GM21360 (cell line): ENCODE data around the gene TRIO.

Source experiments
- ATAC-seq: cut with Tn5 transposase; IDR thresholded peaks from one replicate; pipeline ENCODE4 v1.9.1; 2021; ENCODE audit warnings: mild to moderate bottlenecking, moderate library complexity; ENCODE audit not compliant: unreplicated experiment

Gene TRIO

DNA sequence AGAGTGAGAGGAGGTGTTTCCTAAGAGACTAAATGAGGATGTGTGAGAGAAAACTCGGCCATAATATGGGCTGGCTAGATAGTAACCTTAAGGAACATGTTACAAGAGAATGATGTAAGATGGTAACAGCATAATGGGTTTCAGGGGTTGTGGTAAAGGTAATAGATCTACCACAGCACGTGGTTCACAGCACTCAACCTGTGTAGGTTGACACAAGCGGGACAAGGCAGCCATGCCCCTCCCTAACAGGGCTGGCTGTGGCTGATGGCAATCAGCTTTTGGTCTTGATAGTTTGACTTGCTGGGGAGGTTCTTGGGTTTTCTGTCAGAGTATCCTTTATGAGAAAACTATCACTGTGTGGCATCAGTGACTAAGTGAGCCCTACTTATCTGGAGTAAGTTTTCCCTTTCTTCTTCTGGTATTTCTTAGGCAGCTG lies 138.6 kb downstream of the TRIO start:
- ATAC-seq = no peak

DNA sequence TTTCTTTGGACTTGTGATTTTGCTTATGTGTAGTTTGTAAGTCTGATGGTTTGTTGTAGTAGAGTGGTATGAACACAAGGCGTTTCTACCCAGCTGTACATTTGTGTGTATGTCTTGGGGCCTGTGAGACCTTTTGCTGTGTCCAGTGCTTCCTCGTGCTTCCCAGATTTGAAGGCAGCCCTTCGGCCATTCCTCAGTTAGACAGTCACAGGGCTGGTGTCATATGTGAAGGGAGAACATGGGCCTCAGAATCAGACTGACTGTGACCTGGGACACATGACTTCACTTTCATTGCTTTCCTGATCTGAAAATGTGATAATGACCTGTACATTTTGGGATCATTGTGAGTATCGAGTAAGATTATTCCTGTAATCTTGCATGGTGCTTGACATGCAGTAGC lies 140.0 kb downstream of the TRIO start:
- ATAC-seq = no peak

DNA sequence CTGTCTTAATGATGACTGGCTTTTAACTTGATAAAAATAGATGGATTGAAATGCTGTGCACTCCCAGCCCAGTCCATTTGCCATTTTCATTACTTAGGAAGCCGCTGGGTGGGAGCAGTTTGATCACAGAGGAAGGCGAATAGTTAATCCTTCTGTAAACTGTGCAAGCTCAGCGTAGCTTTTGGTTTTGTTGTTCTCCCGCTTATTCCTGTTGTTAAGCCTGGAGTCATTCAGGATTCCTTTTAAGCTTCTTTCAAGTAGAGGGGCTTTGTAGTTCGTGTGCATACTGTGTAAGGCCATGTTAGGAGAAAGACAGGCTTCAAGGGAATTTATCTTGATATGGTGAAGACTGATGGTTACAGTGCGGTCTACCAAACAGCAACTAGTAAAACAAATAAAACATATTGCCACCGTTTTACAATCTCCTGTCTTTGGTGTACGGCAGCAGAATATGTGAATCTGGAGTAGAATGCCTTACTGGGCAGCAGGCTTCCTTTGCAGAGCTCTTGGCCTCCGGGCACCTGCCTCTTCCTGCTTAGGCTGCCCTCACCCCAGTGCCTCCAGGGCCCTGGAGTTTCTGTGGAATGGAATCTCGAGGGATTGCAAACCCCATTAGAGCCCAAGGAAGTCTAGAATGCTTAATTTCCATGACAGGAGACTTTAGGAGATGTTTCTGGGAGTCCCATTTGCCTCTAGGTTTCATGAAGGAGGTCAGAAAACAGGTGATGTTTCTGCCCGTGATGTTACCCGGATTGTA lies 141.4 kb downstream of the TRIO start:
- ATAC-seq = no peak

DNA sequence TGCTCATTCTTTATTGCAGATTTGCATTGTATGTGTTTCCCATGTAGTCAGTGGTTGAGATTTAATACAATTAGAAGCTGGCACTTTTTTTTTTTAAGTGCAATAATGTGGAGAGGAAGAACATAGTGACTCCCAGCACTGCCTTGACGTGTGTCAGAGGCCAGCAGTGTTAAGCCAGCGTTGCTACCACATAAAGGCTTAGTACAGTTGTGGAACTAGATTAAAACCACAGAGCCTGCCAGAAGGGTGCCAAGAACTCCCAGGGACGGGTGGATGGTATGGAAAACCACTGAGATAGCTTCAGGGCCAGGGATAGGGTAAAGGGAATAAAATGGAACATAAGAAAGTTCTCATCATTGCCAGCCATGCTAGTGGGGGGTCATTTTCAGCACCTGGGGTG lies 142.9 kb downstream of the TRIO start:
- no peak for ATAC-seq

DNA sequence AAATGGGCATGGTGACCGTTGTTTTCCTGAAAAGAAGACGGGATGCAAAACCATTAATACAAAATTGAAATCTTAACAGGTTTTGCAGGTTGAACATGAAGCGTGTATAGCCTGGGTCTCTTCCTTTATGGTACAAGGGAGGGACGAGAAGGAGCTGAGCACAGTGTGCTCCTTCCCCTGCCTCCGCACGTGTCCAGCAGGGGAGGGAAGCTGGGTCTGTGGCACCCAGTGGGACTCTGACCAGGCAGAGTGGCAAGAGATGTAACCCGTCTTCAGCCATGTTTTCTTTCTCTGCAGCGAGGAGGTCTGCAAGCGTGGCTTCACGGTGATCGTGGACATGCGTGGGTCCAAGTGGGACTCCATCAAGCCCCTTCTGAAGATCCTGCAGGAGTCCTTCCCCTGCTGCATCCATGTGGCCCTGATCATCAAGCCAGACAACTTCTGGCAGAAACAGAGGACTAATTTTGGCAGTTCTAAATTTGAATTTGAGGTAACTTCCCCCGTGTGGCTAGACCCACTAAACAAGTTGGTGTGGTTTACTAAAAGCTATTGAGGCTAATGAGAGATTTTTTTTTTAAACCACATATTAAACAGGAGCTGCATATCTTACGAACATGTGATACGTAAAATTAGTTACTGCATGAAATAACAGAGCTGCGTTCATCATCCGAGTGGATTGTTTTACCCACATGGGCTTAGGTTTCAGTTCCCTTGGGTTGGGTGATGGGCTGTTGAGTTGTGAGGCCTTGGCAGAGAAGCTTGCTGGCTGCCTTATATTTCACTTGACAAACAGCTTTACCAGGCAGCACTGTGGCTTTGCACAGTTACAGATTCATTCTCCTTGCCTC lies 143.7 kb downstream of the TRIO start:
- ATAC-seq = peak; percentile 95

DNA sequence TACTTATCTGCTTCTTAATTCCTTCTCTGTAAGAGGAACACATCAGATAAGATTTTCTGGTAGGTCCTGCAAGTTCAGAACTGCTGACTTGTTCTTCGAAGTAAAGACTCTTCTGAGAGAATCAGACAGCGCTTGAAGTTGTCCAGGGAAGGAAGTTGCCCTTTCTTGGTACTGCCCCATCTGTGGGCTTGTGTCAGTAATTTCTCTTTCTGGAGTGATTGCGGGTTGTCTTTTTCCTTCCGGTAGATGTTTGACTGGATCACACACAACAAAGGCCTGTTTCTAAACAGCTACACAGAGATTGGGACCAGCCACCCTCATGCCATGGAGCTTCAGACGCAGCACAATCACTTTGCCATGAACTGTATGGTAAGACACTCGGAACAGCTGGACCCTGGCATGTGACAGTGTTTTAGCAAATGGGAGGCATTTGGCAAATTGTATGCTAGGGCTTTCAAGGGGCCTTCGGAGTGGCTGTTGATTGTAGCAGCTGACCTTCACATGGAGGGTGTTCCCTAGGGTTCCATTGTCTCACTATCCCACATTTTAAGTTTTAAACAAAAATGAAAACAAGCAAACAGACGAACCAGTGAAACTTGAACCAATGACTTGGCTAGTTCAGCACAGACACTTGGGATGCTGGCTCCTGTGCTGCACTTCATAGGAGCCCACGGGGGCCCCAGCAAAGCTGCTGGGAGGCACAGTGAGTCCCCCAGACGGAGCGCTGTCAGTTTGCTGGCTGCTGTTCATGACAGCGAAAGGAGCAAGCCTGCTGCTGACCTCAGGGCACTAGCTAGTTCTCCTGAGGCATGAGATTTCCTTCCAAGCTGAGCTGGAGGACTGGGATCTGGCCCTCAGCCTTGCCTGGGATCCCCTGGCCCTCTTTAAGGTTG lies 149.9 kb downstream of the TRIO start:
- ATAC-seq = no peak

DNA sequence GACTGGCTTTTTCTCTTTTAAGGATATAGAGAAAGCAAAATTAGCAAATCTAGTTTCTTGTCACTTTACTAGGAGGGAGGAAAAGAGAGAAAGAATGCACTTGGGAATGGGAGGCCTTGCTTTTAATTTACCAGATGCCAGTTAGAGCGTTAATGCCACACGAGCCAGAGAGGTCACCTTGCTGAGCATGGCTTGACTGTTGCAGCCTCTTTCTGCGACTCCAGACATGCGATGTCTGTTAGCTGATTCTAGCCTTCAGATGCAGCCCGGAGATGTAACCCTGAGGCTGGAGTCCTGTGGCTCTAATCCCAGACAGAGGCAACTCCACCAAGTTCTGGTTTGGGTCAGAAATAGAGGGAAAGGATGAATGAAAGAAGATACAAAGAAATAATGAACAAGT lies 152.5 kb downstream of the TRIO start:
- ATAC-seq = no peak

DNA sequence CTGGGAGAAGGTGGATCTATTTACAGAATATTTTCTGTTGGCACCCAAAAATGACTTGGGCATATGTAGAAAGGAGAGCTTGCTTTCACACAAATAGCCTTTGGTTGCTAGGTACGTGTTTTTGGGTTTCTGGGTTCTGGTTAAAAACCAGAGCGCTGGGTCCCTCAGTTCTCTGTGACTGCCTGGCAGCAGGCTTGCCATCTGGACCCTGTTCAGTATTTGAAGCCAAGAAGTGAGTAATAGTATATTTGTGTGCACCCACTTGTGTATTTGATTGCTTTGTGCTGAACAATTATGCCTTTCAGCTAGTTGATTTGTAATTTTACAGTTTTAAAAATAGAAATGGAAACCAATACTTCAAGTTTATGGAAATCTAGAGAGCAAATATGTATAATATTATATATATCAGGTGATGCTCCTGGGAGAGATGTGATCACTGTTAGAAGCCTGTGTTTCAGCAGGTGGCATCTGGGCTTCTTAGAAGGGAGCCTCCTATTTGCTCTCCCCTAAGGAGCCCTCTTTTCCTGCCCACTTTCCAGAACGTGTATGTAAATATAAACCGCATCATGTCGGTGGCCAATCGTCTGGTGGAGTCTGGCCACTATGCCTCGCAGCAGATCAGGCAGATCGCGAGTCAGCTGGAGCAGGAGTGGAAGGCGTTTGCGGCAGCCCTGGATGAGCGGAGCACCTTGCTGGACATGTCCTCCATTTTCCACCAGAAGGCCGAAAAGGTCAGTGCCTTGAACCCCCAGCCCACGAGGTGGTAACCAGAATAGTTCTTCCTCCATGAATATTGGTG lies 153.6 kb downstream of the TRIO start:
- no peak for ATAC-seq

DNA sequence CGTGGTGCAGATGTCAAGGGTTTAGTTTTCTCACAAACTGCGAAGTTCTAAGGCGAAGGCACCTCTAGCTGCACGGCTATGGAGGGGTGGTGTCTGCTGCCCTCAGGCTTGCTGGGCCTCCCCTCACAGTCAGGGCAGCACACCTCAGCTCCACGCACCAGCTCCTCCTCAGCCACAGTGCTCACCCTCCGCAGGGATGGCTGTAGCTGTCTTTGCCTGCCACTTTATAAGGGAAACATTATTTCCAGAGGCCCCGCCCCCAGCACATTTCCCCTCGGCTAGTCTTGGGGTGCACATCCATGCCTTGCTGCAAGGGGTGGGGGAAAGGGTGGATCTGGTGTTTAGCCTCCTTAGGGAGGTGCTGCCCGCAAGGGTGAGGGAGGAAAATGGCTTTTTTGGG lies 154.6 kb downstream of the TRIO start:
- no peak for ATAC-seq

DNA sequence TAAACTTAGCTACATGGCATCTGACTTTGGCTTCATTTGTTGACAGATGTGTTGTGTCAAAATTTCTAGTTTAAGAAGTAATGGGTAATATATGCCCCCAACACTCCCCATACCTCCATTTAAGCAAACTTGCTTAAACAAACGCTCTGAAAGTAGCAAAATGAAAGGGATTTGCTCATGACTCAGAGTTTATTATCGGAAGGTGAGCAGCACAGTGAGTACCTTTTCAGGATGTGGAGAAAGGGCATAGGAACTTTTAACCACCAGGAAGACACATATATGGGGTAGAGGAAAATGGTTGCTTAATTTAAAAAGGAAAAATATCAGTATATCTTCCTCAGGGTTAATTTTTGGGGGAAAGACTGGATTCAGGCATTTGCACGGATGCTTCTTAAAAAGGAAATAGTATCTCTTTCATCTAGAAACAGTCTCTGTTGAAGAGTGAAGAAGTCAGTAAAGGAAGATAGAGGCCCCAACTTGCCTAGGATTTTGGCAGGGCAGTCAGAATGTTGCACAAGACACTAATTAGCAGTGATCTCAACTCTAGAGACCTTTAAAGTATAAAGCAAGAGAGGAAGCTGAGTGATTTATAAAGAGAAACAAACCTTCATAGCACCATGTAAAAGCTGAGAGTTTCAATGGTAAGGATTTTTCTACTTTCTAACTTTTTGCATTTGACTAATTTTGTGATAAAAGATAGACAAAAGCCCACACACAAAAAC lies 155.1 kb downstream of the TRIO start:
- no peak for ATAC-seq

DNA sequence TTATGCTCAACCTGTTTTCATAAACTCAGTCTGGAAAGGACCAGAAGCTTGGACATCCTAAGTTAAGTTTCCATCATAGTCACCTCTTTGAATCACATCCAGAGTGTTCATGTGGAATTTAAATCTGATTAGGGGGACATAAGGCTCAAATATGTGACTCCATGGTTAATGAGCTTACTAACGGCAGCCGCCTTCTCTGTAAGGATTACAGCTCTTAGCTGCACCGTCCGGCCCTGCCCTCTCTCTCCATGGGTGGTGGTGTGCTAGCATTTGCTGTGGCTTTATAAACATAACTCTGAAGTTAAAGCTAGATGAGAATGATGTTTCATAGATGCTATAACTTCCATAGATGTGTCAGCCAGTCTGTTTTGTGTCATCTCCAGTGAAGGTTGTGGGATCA lies 156.5 kb downstream of the TRIO start:
- ATAC-seq = no peak

DNA sequence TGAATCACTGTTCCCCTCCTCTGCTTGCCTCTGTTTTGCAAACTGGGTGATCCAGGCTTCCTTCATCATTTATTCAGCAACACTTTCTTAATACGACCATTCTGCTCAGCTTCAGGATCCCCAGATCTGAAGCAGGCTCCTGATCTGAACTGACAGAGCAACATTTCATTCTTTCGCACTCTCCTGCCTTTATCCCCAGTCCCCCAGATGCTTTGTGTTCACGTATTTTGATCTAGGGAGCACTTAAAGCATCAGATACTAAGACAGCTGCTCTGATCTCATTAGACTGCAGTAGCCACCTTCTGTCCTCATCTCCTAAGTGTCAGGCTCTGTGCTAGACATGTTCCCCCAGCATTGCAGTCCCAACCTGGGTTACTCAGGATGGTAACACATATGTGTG lies 158.0 kb downstream of the TRIO start:
- ATAC-seq = no peak

DNA sequence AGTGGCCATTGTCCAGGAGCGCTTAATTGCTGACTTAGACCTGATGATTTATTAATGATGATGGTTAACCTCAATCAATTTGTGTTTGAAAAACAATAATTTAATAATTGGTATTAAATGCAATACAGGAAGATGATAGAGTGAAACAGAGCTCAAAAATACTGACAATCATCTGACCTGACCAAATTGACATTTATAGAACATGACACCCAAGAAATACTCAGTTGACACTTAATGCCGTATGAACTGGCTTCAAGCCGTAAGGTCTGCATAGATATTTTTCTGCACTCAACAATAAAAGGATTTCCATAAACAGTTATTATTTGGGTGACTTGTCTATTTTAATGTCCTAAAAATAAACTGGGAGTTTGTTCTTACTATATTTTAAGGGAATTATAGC lies 159.2 kb downstream of the TRIO start:
- ATAC-seq = no peak

DNA sequence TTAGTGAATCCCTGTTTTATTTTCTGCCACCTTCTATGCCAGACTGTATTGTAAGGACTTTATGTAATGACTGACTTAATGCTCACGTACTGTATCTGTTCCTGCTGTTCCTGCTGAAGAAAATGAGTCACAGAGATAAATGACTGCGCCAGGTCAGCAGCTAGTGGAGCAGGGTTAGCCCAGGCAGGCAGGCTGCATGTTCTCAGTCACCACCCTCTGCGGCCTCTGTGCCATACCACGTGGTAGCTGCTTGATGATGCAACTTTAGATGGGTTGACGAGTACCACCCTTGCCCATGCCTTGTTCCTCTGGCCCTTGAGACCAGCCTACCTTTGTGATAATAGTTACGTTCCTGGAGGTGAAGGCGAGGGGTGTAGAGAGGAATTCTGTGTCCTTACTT lies 161.9 kb downstream of the TRIO start:
- no peak for ATAC-seq

DNA sequence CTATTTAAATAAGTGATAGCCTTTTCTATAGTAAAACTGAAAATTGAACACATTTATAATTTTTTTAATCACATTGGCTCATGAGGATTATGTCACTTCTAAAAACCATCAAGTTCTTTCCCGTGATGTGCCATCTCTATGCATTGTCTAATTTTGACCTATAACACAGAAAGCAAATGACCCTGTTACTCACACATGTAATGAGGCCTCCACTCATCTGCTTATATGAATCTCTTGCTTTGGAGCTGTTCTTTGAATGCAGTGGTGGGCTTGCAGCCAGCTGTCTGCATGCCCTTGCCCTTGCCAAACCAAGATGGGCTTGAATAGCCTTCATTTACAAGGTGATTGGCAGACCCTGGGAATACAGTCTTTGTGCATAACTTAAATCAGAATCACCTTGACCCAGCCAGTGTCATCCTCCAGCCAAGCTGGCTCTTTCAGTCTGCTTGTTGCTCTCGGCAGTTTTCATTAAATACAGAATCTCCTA lies 163.2 kb downstream of the TRIO start:
- no peak for ATAC-seq

DNA sequence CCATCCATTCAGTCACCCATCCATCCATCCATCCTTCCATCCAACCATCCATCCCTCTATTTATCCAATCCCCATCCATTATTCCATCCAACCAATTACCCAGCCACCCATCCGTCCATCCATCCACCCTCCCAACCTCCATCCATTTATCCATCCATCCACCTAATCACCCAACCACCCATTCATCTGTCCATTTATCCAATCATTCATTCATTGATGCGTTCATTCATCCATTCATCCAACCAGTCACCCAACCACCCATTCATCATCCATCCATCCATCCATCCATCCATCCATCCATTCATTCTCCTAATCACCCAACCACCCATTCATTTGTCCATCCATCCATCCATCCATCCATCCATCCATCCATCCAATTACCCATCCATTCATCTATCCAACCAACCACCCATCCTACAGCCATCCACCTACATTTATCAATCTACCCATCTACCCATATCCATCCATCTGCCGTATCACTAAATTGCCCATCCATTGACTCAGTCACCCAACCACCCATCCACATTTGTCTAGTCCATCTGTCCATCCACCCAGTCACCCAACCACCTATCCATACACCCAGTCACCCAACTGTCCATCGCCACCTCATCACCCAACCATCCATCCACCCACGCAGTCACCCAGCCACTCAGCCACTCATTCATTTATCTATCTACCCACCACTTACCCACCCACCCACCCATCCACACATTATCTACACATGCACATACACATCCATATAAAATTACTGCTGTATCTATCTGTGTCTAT lies 165.4 kb downstream of the TRIO start:
- ATAC-seq = no peak

DNA sequence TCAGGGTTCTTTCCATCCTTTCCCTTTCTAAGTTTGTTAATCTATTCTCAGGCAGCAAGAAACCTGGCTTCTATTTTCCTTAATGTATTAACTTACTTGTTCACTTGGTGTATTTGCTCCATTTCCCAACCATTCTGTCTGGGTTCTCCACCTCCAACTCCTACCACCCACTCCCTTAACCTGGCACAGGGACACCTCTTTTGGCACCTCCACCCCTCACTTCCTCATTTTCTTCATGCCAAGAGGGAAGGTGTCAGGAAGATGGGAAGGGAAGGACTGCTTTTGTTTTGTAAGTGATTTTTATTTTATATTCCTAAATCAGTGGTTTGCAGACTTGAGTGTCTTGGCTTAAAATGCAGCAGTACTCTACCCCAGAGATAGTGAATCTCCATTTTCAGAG lies 166.1 kb downstream of the TRIO start:
- no peak for ATAC-seq

DNA sequence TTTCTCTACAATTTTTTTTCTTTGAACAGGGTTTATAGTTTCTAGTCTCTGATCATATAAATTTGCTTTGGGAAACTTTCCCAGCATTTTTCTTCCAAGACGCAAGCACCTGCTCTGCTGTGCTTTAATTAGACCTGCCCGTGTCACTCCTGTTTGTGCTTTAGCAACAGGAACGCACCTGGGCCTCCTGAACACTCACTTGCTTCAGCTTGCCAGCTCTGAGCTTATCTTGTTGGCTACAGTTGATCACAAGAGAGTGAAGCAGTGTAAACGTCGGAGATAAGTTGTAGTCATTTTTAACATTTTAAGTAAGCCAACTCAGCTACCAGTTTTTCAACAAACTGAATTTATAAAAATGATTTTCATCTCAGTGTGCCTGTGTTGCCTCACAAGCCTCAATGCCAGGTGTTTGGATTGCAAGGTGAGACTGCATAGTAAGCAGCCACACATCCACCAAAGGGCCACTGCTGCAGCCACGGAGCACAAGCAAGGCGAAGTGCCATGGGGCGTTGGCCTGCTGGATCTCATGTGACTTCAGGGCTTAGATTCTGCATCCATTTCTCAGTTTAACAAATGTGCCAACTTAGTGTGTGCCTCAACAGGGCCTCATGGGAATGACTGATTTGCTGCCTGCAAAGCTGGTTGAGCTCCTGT lies 166.9 kb downstream of the TRIO start:
- no peak for ATAC-seq
